Measurements from ENCODE around the gene SMYD1.

SMYD1 gene

GRCh38 chr2:88090446-88091283 lies 23.0 kb downstream of the SMYD1 start:
- TF ChIP-seq RAD21 (IDR thresholded peaks at IDR 0.05; ENCODE audit: low read depth) (no peak), MAX (IDR thresholded peaks at IDR 0.05) (no peak), REST (IDR thresholded peaks at IDR 0.05; ENCODE audit: low read depth) (no peak), USF1 (IDR thresholded peaks at IDR 0.05) (no peak), YY1 (IDR thresholded peaks at IDR 0.05; ENCODE audit: low read depth) (no peak), EGR1 (IDR thresholded peaks at IDR 0.05) (no peak), CREB1 (IDR thresholded peaks at IDR 0.05; ENCODE audit: low read depth) (no peak), FOXM1 (IDR thresholded peaks at IDR 0.05; ENCODE audit: borderline replicate concordance, low read depth) (no peak), ZBTB7A (IDR thresholded peaks at IDR 0.05; ENCODE audit: low read depth) (no peak), NFIC (IDR thresholded peaks at IDR 0.05) (no peak), CEBPB (IDR thresholded peaks at IDR 0.05) (no peak)

- TF ChIP-seq TAF1 (IDR thresholded peaks at IDR 0.05; ENCODE audit: low read depth) (no peak), USF1 (IDR thresholded peaks at IDR 0.05) (no peak), NFIC (IDR thresholded peaks at IDR 0.05) (no peak), CEBPB (IDR thresholded peaks at IDR 0.05) (no peak), EP300 (IDR thresholded peaks at IDR 0.05; ENCODE audit: borderline replicate concordance) (no peak), FOXM1 (IDR thresholded peaks at IDR 0.05; ENCODE audit: borderline replicate concordance, low read depth) (no peak), MAX (IDR thresholded peaks at IDR 0.05) (no peak)
Measured at GRCh38 chr2:88091943-88092342, 24.3 kb downstream of the SMYD1 start.

GRCh38 chr2:88092773-88093172 lies 25.1 kb downstream of the SMYD1 start:
- TF ChIP-seq FOXM1 (IDR thresholded peaks at IDR 0.05; ENCODE audit: borderline replicate concordance, low read depth) (no peak), USF1 (IDR thresholded peaks at IDR 0.05) (no peak), ZBTB7A (IDR thresholded peaks at IDR 0.05; ENCODE audit: low read depth) (no peak), EP300 (IDR thresholded peaks at IDR 0.05; ENCODE audit: borderline replicate concordance) (no peak), YY1 (IDR thresholded peaks at IDR 0.05; ENCODE audit: low read depth) (no peak), CEBPB (IDR thresholded peaks at IDR 0.05) (no peak), TCF12 (IDR thresholded peaks at IDR 0.05; ENCODE audit: low read depth) (no peak), TAF1 (IDR thresholded peaks at IDR 0.05; ENCODE audit: low read depth) (no peak), TEAD4 (IDR thresholded peaks at IDR 0.05) (no peak), CREB1 (IDR thresholded peaks at IDR 0.05; ENCODE audit: low read depth) (no peak)

GRCh38 chr2:88095022-88095421 lies 27.4 kb downstream of the SMYD1 start:
- no peak for TF ChIP-seq USF1 (IDR thresholded peaks at IDR 0.05)
- TF ChIP-seq CREB1 (IDR thresholded peaks at IDR 0.05; ENCODE audit: low read depth) = no peak

GRCh38 chr2:88096708-88097107 lies 29.1 kb downstream of the SMYD1 start:
- TF ChIP-seq ZBTB7A (IDR thresholded peaks at IDR 0.05; ENCODE audit: low read depth) = no peak
- TF ChIP-seq CEBPB (IDR thresholded peaks at IDR 0.05) = no peak
- no peak for TF ChIP-seq RAD21 (IDR thresholded peaks at IDR 0.05; ENCODE audit: low read depth)
- TF ChIP-seq NFIC (IDR thresholded peaks at IDR 0.05) = no peak
- TF ChIP-seq USF1 (IDR thresholded peaks at IDR 0.05) = no peak
- TF ChIP-seq MAX (IDR thresholded peaks at IDR 0.05) = no peak
- no peak for TF ChIP-seq CREB1 (IDR thresholded peaks at IDR 0.05; ENCODE audit: low read depth)
- no peak for TF ChIP-seq REST (IDR thresholded peaks at IDR 0.05; ENCODE audit: low read depth)
- no peak for TF ChIP-seq TAF1 (IDR thresholded peaks at IDR 0.05; ENCODE audit: low read depth)
- TF ChIP-seq EP300 (IDR thresholded peaks at IDR 0.05; ENCODE audit: borderline replicate concordance) = no peak
